HT-29 (cell line): ENCODE data around the gene CNOT2. TPM values are rescaled to one million over a fixed set of nuclear protein-coding genes. Genes with fewer than 3 reads are reported as not detected.
"Not testable (repeated sequence)": the region's sequence is repeated elsewhere in the genome, so short reads cannot be mapped to it uniquely, and the experiment has no call there.

ENCODE experiments used
- DNase-seq: peaks from one replicate; pipeline ENCODE4 v3.0.0-alpha.2; 2015; ENCODE audit warnings: low spot score
- total RNA-seq: library from RNA; depleted of rRNA; stranded (reverse); fragments of >200 nt; shearing (Covaris generic); gene quantifications from 2 replicates; pipeline ENCODE4 v1.2.3, GENCODE V29; 2014

The CNOT2 gene
- total RNA-seq, 1 experiment from 2014 or later: 91.4 TPM

- DNase-seq: peak; percentile 22
These were observed 121.6 kb downstream of the CNOT2 start for GRCh38 chr12:70364695-70365397.

- DNase-seq: no peak
These were observed 122.1 kb downstream of the CNOT2 start for GRCh38 chr12:70365398-70365647.

GRCh38 chr12:70365648-70366518 lies 122.7 kb downstream of the CNOT2 start, which contains the start of gene KCNMB4:
KCNMB4 (plus strand) TSS chr12:70366290; CDS start chr12:70366735, 445 bp downstream.
- peak; percentile 52 for DNase-seq

- DNase-seq: peak; percentile 66
These were observed 123.5 kb downstream of the CNOT2 start for GRCh38 chr12:70366581-70367257.

GRCh38 chr12:70367258-70368141 lies 124.3 kb downstream of the CNOT2 start:
- no peak for DNase-seq

- DNase-seq: no peak
These were observed 129.6 kb downstream of the CNOT2 start for GRCh38 chr12:70372881-70373280.

- no peak for DNase-seq
These were observed 136.6 kb downstream of the CNOT2 start for GRCh38 chr12:70379846-70380245.

GRCh38 chr12:70383484-70383883 lies 140.3 kb downstream of the CNOT2 start:
- no peak for DNase-seq

GRCh38 chr12:70383886-70384285 lies 140.7 kb downstream of the CNOT2 start:
- no peak for DNase-seq

GRCh38 chr12:70386771-70387170 lies 143.5 kb downstream of the CNOT2 start:
- DNase-seq: no peak

- DNase-seq: no peak
These were observed 146.4 kb downstream of the CNOT2 start for GRCh38 chr12:70389678-70390077.

- not testable (repeated sequence) for DNase-seq
These were observed 149.4 kb downstream of the CNOT2 start for GRCh38 chr12:70392631-70393030.

GRCh38 chr12:70393787-70394499 lies 150.7 kb downstream of the CNOT2 start:
- no peak for DNase-seq

GRCh38 chr12:70398002-70398401 lies 154.8 kb downstream of the CNOT2 start:
- DNase-seq: no peak

- no peak for DNase-seq
These were observed 155.6 kb downstream of the CNOT2 start for GRCh38 chr12:70398862-70399261.

GRCh38 chr12:70399311-70399710 lies 156.1 kb downstream of the CNOT2 start:
- DNase-seq: no peak

- no peak for DNase-seq
These were observed 156.9 kb downstream of the CNOT2 start for GRCh38 chr12:70400124-70400523.

- peak; percentile 44 for DNase-seq
These were observed 159.4 kb downstream of the CNOT2 start for GRCh38 chr12:70402597-70402996.

- no peak for DNase-seq
These were observed 160.6 kb downstream of the CNOT2 start for GRCh38 chr12:70403826-70404225.
